Right lobe of liver (tissue), 4 donors: ENCODE data around the gene CYP1A1.

ENCODE experiments used
- POLR2A ChIP-seq: fragments of 450-650 bp; IDR thresholded peaks from one replicate; pipeline ENCODE4 v1.6.1; 2017; ENCODE audit warnings: antibody characterized with exemption, mild to moderate bottlenecking
- TF ChIP-seq, protein P1 (sequence below), 4 donors: fragments of 200-600 bp in 3 of 4; fragments of 450-650 bp in 1 of 4; IDR thresholded peaks; one replicate each; pipeline versions ENCODE4 v1.5.1 to v1.8.0; 2016 to 2022; ENCODE audit warnings: antibody characterized with exemption in 4 of 4, mild to moderate bottlenecking in 2 of 4
- donor health status: DM: no; HTN: no; CAD: no.
- donor health status: DM: no; HTN: no; CAD: no.
- donor health status: DM: no; HTN: yes; CAD: no.

DNA sequence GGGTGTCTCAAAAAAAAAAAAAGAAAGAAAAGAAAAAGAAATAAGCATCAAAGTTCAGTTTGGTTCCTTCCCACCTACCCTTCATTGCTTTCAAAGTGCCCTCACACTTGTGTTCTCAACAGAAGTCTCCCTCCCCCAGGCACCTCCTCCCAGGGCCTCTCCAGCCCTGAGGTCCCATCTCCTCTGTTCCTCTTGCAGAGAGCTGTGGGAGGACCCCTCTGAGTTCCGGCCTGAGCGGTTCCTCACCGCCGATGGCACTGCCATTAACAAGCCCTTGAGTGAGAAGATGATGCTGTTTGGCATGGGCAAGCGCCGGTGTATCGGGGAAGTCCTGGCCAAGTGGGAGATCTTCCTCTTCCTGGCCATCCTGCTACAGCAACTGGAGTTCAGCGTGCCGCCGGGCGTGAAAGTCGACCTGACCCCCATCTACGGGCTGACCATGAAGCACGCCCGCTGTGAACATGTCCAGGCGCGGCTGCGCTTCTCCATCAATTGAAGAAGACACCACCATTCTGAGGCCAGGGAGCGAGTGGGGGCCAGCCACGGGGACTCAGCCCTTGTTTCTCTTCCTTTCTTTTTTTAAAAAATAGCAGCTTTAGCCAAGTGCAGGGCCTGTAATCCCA lies 29.4 kb upstream of the CYP1A1 start:
- TF ChIP-seq, protein P1, sequence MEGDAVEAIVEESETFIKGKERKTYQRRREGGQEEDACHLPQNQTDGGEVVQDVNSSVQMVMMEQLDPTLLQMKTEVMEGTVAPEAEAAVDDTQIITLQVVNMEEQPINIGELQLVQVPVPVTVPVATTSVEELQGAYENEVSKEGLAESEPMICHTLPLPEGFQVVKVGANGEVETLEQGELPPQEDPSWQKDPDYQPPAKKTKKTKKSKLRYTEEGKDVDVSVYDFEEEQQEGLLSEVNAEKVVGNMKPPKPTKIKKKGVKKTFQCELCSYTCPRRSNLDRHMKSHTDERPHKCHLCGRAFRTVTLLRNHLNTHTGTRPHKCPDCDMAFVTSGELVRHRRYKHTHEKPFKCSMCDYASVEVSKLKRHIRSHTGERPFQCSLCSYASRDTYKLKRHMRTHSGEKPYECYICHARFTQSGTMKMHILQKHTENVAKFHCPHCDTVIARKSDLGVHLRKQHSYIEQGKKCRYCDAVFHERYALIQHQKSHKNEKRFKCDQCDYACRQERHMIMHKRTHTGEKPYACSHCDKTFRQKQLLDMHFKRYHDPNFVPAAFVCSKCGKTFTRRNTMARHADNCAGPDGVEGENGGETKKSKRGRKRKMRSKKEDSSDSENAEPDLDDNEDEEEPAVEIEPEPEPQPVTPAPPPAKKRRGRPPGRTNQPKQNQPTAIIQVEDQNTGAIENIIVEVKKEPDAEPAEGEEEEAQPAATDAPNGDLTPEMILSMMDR (IDR thresholded peaks at IDR 0.05), result no peak
- TF ChIP-seq POLR2A, result no peak
